NCI-H460 (cell line): Measurements from ENCODE around the gene CTRL. TPM values are rescaled to one million over a fixed set of nuclear protein-coding genes. Genes with fewer than 3 reads are reported as not detected.
"Not testable (repeated sequence)": the region's sequence is repeated elsewhere in the genome, so short reads cannot be mapped to it uniquely, and the experiment has no call there.

Experiments
- DNase-seq: peaks from one replicate; pipeline ENCODE4 v3.0.0-alpha.2; 2016; ENCODE audit warnings: low read depth; ENCODE audit errors: extremely low read depth
- total RNA-seq: library from RNA; depleted of rRNA; stranded (reverse); fragments of >200 nt; shearing (Covaris generic); gene quantifications from 2 replicates; pipeline ENCODE4 v1.2.3, GENCODE V29; 2014

CTRL gene
- total RNA-seq, 1 experiment from 2014 or later: 2.0 TPM

DNA sequence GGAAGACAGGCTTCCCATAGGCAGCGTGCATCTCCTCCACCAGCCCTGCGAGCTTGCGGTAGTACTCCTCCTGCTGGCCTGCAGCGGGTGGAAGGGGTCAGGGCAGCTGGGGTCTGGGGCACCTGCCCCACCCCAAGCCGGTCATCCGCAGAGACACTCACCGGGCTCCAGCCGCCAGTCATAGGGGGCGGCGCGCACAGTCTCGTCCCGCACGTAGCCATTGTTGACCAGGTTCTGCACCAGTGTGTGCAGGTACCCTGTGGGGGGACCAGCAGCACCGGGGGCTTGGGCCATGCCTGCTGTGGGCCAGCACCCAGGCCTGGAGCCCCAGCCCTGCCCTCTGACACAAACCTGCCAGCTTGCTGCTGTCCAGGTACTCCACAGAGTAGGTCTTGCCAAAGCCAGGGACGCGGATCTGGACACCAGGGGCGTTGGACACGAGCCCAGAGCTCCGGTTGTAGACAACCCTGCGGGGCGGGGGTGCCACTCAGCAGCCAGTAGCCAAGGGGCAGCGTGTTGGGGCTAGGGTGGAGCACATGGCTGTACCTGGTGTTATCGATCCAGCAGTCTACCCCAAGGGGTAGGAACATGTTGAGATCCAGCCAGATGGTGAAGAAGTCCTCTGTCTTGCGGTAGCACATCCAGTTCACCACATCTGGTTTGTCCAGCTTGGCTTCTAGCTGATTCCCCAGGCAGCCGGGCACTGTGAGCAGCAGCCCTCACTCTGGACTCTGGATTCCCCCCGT, 11.0 kb upstream of the CTRL start:
- no peak for DNase-seq

DNA sequence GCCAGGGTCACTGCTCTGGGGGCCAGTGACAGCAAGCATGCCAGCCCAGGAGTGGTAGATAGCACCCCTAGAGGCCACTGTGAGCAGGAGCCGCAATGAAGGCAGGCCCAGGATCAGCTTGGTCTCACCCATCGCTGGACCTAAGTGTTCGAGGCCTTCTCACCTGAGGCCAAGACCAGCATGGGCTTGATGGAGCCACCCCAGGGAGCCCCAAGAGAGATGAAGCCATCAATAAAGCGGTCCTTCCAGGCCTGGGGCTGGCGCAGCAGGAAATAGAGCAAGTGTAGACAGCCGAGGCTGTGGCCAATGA, 10.5 kb upstream of the CTRL start:
- peak; percentile 50 for DNase-seq

DNA sequence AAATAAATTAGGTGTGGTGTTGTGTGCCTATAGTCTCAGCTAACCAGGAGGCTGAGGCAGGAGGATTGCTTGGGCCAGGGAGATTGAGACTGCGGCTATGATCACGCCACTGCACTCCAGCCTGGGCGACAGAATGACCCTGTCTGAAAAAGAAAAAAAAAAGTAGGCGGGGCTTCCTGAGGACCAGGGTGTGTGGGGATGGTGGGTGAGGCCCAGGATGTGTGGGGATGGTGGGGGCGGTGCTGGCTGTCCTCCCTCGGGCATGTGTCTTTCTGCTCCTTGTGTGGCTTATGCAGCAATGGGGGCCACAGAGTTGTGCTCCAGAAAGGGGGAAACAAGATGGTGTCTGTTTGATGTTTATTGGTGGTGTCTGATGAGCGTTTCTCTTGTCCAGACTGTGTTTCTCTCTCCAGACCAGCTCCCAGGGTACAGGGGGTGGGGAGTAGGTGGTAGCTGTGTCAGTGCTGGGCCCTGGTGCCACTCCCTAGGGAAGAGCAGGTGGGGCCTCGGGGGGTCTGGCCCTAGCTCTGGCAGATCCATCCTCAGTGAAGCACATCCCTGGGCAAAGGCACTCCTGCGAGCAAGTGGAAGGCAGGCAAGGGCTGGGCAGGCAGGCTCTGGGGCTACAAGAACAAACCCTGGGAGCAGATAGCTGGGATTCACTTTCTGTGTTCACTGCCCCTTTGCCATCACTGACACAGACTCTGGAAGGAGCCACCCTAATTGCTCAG, 10.0 kb upstream of the CTRL start:
- DNase-seq: no peak

- DNase-seq: no peak
These were observed 8.9 kb upstream of the CTRL start for GRCh38 chr16:67940446-67941089.

DNA sequence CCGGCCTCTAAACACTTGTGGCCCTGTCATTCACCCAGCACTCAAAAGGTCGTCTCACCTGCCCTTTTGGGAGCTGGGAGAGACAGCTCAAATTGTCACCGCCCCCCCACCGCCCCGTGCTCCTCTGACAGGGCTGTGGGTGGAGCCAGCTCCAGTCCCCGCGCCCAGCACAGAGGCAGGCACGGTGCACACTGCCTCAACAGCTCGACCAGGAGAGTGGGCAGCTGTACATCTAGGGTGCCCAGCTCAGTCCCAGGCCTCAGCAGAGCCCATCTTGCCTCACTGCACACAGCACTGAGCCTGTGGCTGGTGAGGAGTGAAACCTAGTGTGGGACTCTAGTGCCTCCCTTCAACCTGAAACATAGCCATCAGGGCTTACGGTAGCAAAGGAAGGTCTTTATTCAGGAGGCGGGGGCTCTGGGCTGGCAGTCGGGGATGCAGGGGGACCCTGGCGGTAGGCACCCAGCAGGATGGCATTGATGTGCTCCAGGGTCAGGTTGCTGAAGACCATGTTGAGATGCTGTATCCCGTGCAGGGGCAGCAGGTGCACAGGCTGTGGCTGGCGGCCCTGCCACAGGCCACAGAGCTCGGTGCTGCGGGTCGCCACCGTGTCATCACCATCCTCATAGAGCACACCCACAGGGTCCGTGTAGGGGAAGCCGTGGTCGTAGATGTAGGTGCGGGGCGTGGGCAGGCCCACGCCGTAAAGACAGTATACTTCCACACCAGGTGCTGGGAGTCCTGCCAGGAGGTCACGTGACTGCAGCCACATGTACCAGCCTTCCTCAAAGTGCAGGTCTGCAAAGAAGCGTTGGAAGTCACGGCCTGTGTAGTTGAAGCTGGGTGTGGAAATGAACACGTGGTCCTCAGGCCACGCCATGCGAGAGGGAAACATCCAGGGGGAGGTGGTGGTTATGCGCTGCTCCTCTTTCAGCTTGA, 8.1 kb upstream of the CTRL start:
- DNase-seq: no peak

GRCh38 chr16:67937713-67938112, 6.1 kb upstream of the CTRL start:
- not testable (repeated sequence) for DNase-seq

DNA sequence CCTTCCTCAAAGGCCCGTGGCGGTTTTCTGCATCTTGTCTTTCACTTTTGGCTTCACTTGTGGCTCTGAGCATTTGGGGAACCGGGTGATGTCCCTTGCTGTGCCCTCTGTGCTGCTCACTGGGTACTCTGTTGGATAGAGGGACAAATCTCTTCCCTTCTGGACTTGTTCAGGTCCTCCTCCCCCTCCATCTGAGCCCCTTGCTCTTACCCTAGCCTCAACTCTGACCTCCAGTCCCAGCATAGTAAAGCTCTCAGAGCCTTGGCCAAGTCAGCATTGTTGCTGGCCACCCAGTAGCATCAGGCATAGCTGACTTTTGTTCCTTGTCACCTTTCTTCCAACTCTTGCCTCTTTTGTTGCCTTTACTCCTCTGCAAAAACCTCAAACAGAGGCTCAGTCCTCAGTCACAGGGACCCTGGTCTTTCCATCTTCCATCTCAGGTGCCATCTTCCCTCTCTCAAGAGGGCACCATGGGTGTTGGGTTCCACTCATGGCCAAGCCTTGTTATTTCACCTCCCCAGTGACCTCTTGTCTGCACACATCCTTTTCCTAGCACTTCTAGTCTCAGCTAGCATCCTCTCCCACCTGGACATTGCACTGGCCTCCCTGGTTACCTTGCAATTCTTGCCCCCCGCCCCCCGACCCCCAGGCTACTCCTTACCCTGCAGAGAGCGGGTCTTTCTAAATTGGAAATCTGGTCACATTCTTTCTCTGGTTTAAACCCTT, 5.4 kb upstream of the CTRL start:
- DNase-seq: peak; percentile 40

DNA sequence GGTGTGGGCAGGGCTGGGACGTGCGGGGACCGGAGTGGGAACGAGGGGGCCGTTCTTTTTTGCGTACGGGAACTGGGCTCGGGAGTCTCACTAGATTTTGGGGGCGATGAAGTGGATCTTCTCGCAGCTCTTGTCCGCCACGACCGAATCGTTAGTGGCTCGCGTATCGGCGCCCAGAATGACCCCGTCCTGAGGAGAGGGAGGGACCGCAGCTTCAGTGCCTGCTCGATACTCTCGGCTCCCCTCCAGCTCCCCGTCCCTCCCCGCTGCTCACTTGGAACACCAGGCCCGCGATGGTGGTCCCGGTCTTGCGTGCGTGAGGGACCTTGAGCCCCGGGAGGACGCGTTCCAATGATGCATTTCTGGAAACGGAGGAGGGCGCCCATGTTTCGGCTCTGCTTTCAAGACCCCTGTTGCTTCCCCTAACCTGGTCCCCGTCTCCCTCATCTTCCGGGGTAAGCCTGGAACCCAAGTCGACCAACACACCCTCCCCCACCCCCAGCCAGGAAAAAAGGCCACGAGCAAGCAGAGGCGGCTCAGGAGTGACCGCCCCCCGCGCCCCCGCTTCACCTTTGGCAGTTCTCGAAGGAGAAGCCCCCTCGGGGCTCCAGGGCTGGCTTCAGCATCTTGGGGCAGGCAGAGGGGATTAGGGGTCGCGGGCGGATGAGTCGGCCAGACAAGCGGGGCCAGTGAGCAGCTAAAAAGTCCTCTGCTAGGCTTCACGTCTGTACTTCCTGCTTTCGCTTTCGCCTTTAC, 4.6 kb upstream of the CTRL start, which contains the start of gene PSMB10:
PSMB10 (minus strand) TSS at position 727 of the 756 bp plus-strand sequence; CDS start at position 626, 101 bp downstream.
- DNase-seq: no peak

- peak; percentile 97 for DNase-seq
These were observed 3.9 kb upstream of the CTRL start for GRCh38 chr16:67935402-67936123.

DNA sequence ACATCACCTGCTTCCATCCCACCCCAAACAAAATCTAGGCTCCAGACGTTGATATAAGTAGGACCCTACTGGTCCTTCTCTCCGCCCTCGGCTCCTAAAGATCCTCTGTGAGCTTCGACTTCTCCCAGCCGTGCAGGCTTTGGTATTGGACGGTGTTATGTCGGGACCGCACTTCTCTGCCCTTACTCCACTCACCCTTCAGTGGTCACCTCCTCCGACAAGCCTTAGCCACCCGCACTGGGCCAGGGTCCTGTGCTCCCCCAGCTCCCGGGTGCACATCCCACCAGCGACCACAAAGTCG, 3.4 kb upstream of the CTRL start:
- DNase-seq: no peak

DNA sequence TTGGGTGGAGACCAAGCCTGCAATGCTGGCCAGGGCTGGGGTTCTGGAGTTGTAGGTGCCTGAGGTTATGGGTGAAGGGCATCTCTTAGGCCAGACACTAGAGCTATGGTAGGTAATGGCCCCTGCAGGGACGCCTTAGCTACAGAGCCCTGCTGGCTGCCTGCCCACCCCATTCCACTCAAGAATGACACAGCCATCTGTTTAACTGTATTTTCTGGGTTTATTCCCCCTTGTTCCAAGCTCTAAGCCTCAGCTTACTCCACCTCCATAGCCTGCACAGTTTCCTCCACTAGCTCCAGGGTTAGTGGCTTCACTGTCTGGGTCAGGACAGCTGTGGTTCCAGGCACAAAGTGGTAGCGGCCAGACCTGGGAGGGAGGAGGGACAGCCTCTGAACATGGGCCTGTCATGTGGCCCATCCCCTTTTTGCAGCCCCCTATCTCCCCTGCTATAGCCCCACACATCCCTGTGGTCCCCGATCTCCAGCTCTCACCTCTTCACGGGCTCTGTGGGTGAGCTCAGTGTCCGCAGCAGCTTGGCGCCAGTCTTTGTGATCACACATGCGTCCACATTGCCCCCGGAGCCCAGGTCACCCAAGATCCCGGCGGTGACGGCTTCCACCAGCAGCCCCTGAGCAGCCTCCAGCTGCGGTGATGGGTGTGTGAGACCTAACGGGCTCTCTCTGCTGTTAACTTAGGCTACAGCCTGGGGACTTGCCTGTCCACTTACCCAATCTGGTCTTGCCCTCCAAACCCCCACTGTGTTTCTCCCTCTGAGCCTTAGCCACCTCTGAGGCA, 2.8 kb upstream of the CTRL start:
- no peak for DNase-seq

DNA sequence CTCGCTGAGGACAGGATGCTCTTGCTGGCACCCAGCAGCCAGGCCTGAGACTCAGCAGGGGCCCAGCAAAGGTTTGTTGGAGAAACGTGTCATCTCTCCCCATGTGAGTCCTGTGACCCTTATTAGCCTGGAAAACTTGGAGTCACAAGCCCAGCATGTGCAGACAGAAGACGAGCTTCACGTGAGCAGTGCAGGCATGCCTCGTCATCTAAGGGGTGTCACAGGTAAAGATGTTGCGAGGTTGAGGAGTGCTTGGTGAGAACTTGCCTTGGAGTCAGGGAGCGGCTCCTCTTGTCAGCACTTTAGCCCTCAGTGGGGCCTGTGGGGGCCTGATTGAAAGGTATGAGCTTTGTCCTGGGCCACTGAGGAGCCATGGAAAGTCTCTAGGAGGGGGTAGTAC, 2.1 kb upstream of the CTRL start:
- DNase-seq: no peak

GRCh38 chr16:67932462-67932840, 789 bp upstream of the CTRL start:
- no peak for DNase-seq

DNA sequence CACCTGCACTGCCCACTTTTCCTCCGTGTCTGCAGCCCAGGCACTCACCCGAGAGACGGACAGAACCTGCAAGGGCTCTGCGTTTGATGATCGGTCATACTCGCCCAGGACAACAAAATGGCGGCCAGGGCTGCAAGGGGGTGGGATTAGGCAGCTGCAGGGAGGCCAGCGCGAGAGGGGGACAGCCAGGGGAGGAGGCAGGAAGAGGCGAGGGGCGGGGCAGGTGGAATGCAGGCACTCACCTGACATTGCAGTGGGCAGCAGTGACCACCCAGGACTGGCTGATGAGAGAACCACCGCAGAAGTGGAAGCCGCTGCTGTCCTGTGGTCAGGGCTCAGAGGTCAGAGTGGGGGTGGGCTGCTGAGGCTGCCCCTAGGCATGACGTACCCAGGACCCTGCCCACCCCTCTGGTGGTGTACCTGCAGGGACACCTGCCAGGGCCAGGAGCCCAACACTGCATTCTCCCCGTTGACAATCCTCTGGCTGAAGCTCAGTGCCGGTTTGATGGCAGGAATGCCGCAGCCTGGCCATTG, 917 bp downstream of the CTRL start:
- no peak for DNase-seq

- no peak for DNase-seq
These were observed 1.5 kb downstream of the CTRL start for GRCh38 chr16:67930191-67930590.

GRCh38 chr16:67928561-67929364, 2.9 kb downstream of the CTRL start:
- DNase-seq: peak; percentile 82

DNA sequence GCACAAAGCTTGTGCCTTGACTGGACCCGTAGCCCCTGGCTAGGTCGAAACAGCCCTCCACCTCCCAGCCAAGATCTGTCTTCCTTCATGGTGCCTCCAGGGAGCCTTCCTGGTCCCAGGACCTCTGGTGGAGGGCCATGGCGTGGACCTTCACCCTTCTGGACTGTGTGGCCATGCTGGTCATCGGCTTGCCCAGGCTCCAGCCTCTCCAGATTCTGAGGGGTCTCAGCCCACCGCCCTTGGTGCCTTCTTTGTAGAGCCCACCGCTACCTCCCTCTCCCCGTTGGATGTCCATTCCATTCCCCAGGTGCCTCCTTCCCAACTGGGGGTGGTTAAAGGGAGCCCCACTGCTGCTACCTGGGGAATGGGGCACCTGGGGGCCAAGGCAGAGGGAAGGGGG, 3.5 kb downstream of the CTRL start:
- no peak for DNase-seq
